Frontal cortex (tissue), 4 donors: Measurements from ENCODE around the gene PDGFRB. TPM values are rescaled to one million over a fixed set of nuclear protein-coding genes. Genes with fewer than 3 reads are reported as not detected.

Experiments used
- DNase-seq, 2 donors: peaks; one replicate each; pipeline ENCODE4 v3.0.0; 2012; ENCODE audit warnings: low spot score in 2 of 2
- FAIRE-seq: peaks from 2 replicates; lab custom pipeline; 2012; peaks lifted over from hg19 to GRCh38; lab: Jason Lieb, UNC
- total RNA-seq: library from RNA; depleted of rRNA; stranded (reverse); fragments of >200 nt; gene quantifications from one replicate; pipeline ENCODE4 v1.2.3, GENCODE V29; 2014
- donor health status: control.
- donor health status: control.
- donor health status: control.

PDGFRB gene
- total RNA-seq, 1 donor from 2014 or later, result 12.2 TPM

- FAIRE-seq, result no peak
Observed at GRCh38 chr5:150166037-150166649, 10.5 kb upstream of the PDGFRB start.

GRCh38 chr5:150164211-150164980 lies 8.8 kb upstream of the PDGFRB start:
- FAIRE-seq, result no peak
- DNase-seq, result no peak

More at GRCh38 chr5:150166037-150166649, 10.5 kb upstream of the PDGFRB start:
- DNase-seq, result no peak

- no peak for DNase-seq
- no peak for FAIRE-seq
Observed at GRCh38 chr5:150163547-150164059, 8.0 kb upstream of the PDGFRB start.

- no peak for FAIRE-seq
- DNase-seq, result no peak
Observed at GRCh38 chr5:150163035-150163434, 7.4 kb upstream of the PDGFRB start.

- FAIRE-seq (no peak), DNase-seq (no peak)
Observed at GRCh38 chr5:150162142-150162513, 6.5 kb upstream of the PDGFRB start.

GRCh38 chr5:150161242-150162141 lies 5.8 kb upstream of the PDGFRB start:
- peak; percentile 63 to 80 for DNase-seq
- FAIRE-seq, result no peak

- no peak for FAIRE-seq
- DNase-seq, result no peak
Observed at GRCh38 chr5:150160448-150161081, 4.9 kb upstream of the PDGFRB start.

GRCh38 chr5:150159741-150160179 lies 4.1 kb upstream of the PDGFRB start:
- DNase-seq, result no peak
- no peak for FAIRE-seq

- FAIRE-seq (no peak), DNase-seq (no peak)
Observed at GRCh38 chr5:150159031-150159430, 3.4 kb upstream of the PDGFRB start.

GRCh38 chr5:150158170-150158949 lies 2.7 kb upstream of the PDGFRB start:
- DNase-seq (no peak), FAIRE-seq (no peak)

- no peak for FAIRE-seq
- DNase-seq, result no peak
Observed at GRCh38 chr5:150157168-150157567, 1.5 kb upstream of the PDGFRB start.

- DNase-seq (no peak), FAIRE-seq (no peak)
Observed at GRCh38 chr5:150156540-150156939, 895 bp upstream of the PDGFRB start.

- DNase-seq (no peak), FAIRE-seq (no peak)
Observed at GRCh38 chr5:150156027-150156368, 353 bp upstream of the PDGFRB start.

- DNase-seq (no peak), FAIRE-seq (no peak)
Observed at GRCh38 chr5:150154618-150155128, 972 bp downstream of the PDGFRB start.

- DNase-seq (no peak), FAIRE-seq (no peak)
Observed at GRCh38 chr5:150153957-150154617, 1.6 kb downstream of the PDGFRB start.

GRCh38 chr5:150153483-150153882 lies 2.2 kb downstream of the PDGFRB start:
- DNase-seq (no peak), FAIRE-seq (no peak)

- DNase-seq, result no peak
- FAIRE-seq, result no peak
Observed at GRCh38 chr5:150152636-150153462, 2.8 kb downstream of the PDGFRB start.

- no peak for DNase-seq
- FAIRE-seq, result no peak
Observed at GRCh38 chr5:150149618-150150017, 6.0 kb downstream of the PDGFRB start.
